B cell (primary cell): Measurements from ENCODE around the gene VIPAS39. TPM values are rescaled to one million over a fixed set of nuclear protein-coding genes. Genes with fewer than 3 reads are reported as not detected.

Experiments
- ATAC-seq: fragments of 200-7000 bp; cut with Tn5 transposase; one replicate; pipeline ENCODE4 v1.10.0; 2021; ENCODE audit warnings: low read depth, mild to moderate bottlenecking, moderate number of reproducible peaks, moderate library complexity
- CTCF ChIA-PET: fragments of 350-600 bp; sonication (Branson Sonifier 250); formaldehyde crosslinking; loops from one replicate; lab custom pipeline; 2021; ENCODE audit warnings: antibody characterized with exemption, inconsistent platforms; lab: Charles Lee
- POLR2A ChIA-PET: fragments of 350-600 bp; sonication (Branson Sonifier 250); formaldehyde crosslinking; loops from one replicate; lab custom pipeline; 2021; ENCODE audit warnings: antibody characterized with exemption; lab: Charles Lee
- DNase-seq: peaks from one replicate; pipeline ENCODE4 v3.0.0; 2013
- H2AFZ ChIP-seq: 2 replicates; pipeline ENCODE4 v1.6.1; 2012; ENCODE audit warnings: mild to moderate bottlenecking, low read depth, low read length; ENCODE audit not compliant: insufficient read depth, poor library complexity, severe bottlenecking
- H3K27ac ChIP-seq, 2 donors: 1 replicate in 1 of 2; 2 replicates in 1 of 2; pipeline ENCODE4 v1.5.1; 2012 to 2013; ENCODE audit warnings: low read length in 2 of 2, mild to moderate bottlenecking in 2 of 2, moderate library complexity in 1 of 2
- H3K27me3 ChIP-seq, 4 experiments: fragments of 200-600 bp in 1 of 4; sonication (generic) in 1 of 4; replicated peaks in 1 of 4; 1 replicate in 2 of 4; 2 replicates in 2 of 4; pipeline versions ENCODE4 v1.6.1 to v1.7.0; 2013 to 2016; ENCODE audit warnings: low read length in 3 of 4, mild to moderate bottlenecking in 2 of 4, mixed read lengths in 1 of 4, moderate library complexity in 1 of 4; ENCODE audit not compliant: insufficient read depth in 4 of 4, control insufficient read depth in 3 of 4; ENCODE audit errors: control extremely low read depth in 1 of 4
- H3K36me3 ChIP-seq, 2 experiments: replicated peaks in 1 of 2; 1 replicate in 1 of 2; 2 replicates in 1 of 2; pipeline versions ENCODE4 v1.6.1 to v1.7.1; 2013; ENCODE audit warnings: low read length in 1 of 2; ENCODE audit not compliant: insufficient read depth in 2 of 2, control insufficient read depth in 1 of 2; ENCODE audit errors: control extremely low read depth in 1 of 2, extremely low read depth in 1 of 2
- H3K4me1 ChIP-seq, 2 donors: fragments of 200-600 bp in 1 of 2; sonication (generic) in 1 of 2; 1 replicate in 1 of 2; 2 replicates in 1 of 2; pipeline versions ENCODE4 v1.5.1 to v1.6.1; 2013 to 2017; ENCODE audit warnings: low read length in 2 of 2; ENCODE audit not compliant: control insufficient read depth in 2 of 2, insufficient read depth in 2 of 2
- H3K4me2 ChIP-seq: replicated peaks from 2 replicates; pipeline ENCODE3; 2012; ENCODE audit warnings: mild to moderate bottlenecking, low read depth, low read length; ENCODE audit not compliant: poor library complexity, severe bottlenecking
- H3K4me3 ChIP-seq, 5 experiments: fragments of 200-600 bp in 1 of 5; sonication (generic) in 1 of 5; 1 replicate in 3 of 5; 2 replicates in 2 of 5; pipeline versions ENCODE4 v1.5.1 to v1.7.0; 2011 to 2016; ENCODE audit warnings: low read length in 4 of 5, mild to moderate bottlenecking in 4 of 5, low read depth in 2 of 5, control low read depth in 1 of 5, moderate library complexity in 1 of 5; ENCODE audit not compliant: insufficient read depth in 1 of 5; ENCODE audit errors: control extremely low read depth in 1 of 5, extremely low read depth in 1 of 5
- H3K79me2 ChIP-seq: fragments of 200-600 bp; sonication (generic); one replicate; pipeline ENCODE4 v1.6.0; 2016; ENCODE audit warnings: low read length; ENCODE audit not compliant: control insufficient read depth, insufficient read depth
- H3K9ac ChIP-seq: fragments of 200-600 bp; sonication (generic); 2 replicates; pipeline ENCODE4 v1.6.1; 2017; ENCODE audit warnings: mild to moderate bottlenecking, low read length, moderate library complexity
- H3K9me3 ChIP-seq, 3 donors: one replicate each; pipeline versions ENCODE4 v1.6.1 to v1.7.1; 2013; ENCODE audit warnings: low read length in 2 of 3; ENCODE audit not compliant: control insufficient read depth in 2 of 3, insufficient read depth in 1 of 3; ENCODE audit errors: control extremely low read depth in 1 of 3
- H4K20me1 ChIP-seq: 2 replicates; pipeline ENCODE4 v1.6.0; 2012; ENCODE audit warnings: mild to moderate bottlenecking, low read length; ENCODE audit not compliant: insufficient read depth, control insufficient read depth, poor library complexity, severe bottlenecking
- H3K27ac Mint-ChIP-seq: one replicate; pipeline ENCODE4 v1.8.0; 2021; ENCODE audit warnings: mixed read lengths
- H3K27me3 Mint-ChIP-seq: one replicate; pipeline ENCODE4 v1.8.0; 2021; ENCODE audit warnings: mixed read lengths
- H3K4me1 Mint-ChIP-seq: one replicate; pipeline ENCODE4 v1.8.0; 2021; ENCODE audit warnings: mixed read lengths
- H3K4me3 Mint-ChIP-seq: one replicate; pipeline ENCODE4 v1.8.0; 2021; ENCODE audit warnings: mixed read lengths
- H3K9me3 Mint-ChIP-seq: one replicate; pipeline ENCODE4 v1.8.0; 2022; ENCODE audit warnings: mixed read lengths; ENCODE audit not compliant: insufficient read depth
- EZH2 ChIP-seq: IDR thresholded peaks from 2 replicates; pipeline ENCODE4 v1.6.1; 2012; ENCODE audit warnings: borderline replicate concordance, low read depth, mild to moderate bottlenecking, moderate library complexity, low read length; ENCODE audit not compliant: insufficient read depth, poor library complexity, severe bottlenecking
- WGBS: methylation state at CpG from one replicate; pipeline ENCODE4 v1.1.5; 2013; ENCODE audit warnings: missing lambda C conversion rate; ENCODE audit not compliant: insufficient coverage; 5-methylcytosine and 5-hydroxymethylcytosine counted together
- intact Hi-C: fragments of 100-400 bp; cut with micrococcal nuclease; formaldehyde crosslinking; loops from one replicate; pipeline ENCODE4 v1.10.0; 2022
- polyA plus RNA-seq: library from polyadenylated mRNA; depleted of rRNA; stranded (reverse); fragments of >200 nt; gene quantifications from 2 replicates; pipeline ENCODE4 v1.2.3, GENCODE V29; 2012
- total RNA-seq, 2 donors: library from RNA; stranded (reverse); fragments of 120-200 nt in 1 of 2; gene quantifications; 1 replicate in 1 of 2; 2 replicates in 1 of 2; pipeline versions ENCODE4 v1.2.3 to v1.2.4, GENCODE V29; 2013 to 2022
- TF ChIP-seq, protein P1 (sequence below): fragments of 200-600 bp; IDR thresholded peaks from one replicate; pipeline ENCODE4 v1.8.0; 2022; ENCODE audit warnings: antibody characterized with exemption, mild to moderate bottlenecking

The VIPAS39 gene
- total and polyA plus RNA-seq, 2 donors (not counting 1 experiment from before 2014, with no cell fraction given): 17.4 to 25.9 TPM

DNA sequence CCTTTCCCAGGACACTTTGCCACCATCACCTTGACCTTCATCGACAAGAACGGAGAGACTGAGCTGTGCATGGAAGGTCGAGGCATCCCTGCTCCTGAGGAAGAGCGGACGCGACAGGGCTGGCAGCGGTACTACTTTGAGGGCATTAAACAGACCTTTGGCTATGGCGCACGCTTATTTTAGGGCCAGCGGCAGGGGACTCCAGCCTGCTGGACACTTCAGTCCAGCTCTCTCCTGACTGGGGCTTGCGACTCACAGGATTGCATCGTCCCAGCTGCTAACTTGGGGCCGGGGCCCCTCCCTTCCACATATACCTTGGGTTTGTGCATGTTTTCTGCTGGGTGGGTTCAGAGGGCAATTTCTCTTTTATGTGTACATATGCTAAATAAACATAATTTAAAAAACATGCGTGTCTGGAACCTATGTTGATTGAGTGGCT is 11.7 kb upstream of the VIPAS39 start:
- 99% methylated on average over 10 of the region's 14 CpGs for WGBS

DNA sequence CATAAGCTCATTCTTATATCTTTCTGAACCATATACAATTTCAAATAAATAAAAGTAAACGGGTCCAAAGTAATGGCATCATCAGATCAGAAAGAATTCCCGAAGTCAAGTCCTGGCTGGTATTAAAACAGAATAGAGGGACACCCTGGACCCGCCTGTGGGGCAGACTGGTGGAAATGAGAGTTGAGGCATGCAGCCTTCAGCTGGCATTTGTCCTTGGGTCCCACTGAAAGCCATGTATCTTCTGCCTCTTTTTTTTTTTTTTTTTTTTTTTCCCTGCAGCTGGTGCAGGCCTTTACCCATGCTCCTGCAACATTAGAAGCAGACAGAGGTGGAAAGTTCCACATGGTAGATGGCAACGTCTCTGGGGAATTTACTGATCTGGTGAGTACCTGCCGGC is 10.4 kb upstream of the VIPAS39 start:
- Histone ChIP-seq H4K20me1 (peaks cover 9% of the 10 kb centered on the region), H3K36me3 (peaks cover 0 to 66% of the 10 kb centered on the region in 2 experiments), H3K27me3 (no peaks in the 10 kb centered on the region), H3K4me2 (no peak overlapping the region), H3K9me3 (no peaks in the 10 kb centered on the region), H3K27ac (no peak overlapping the region), H3K4me3 (no peak overlapping the region), H3K9ac (no peak overlapping the region), H2AFZ (no peak overlapping the region), H3K4me1 (no peaks in the 10 kb centered on the region), H3K79me2 (no peaks in the 10 kb centered on the region)
- ChIA-PET POLR2A (no interaction called here), CTCF (interaction anchor here (0.6 kb wide), 1 partner anchor 72 kb away, joined by 3 read pairs; no protein-coding TSS in a partner anchor)
- intact Hi-C loops: no loop called here
- WGBS: 86% methylated on average over 4 of the region's 5 CpGs
- TF ChIP-seq EZH2: no peak
- TF ChIP-seq, protein P1, sequence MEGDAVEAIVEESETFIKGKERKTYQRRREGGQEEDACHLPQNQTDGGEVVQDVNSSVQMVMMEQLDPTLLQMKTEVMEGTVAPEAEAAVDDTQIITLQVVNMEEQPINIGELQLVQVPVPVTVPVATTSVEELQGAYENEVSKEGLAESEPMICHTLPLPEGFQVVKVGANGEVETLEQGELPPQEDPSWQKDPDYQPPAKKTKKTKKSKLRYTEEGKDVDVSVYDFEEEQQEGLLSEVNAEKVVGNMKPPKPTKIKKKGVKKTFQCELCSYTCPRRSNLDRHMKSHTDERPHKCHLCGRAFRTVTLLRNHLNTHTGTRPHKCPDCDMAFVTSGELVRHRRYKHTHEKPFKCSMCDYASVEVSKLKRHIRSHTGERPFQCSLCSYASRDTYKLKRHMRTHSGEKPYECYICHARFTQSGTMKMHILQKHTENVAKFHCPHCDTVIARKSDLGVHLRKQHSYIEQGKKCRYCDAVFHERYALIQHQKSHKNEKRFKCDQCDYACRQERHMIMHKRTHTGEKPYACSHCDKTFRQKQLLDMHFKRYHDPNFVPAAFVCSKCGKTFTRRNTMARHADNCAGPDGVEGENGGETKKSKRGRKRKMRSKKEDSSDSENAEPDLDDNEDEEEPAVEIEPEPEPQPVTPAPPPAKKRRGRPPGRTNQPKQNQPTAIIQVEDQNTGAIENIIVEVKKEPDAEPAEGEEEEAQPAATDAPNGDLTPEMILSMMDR: no peak
- Mint-ChIP-seq H3K27ac (no peak overlapping the region), H3K9me3 (no peaks in the 10 kb centered on the region), H3K27me3 (no peaks in the 10 kb centered on the region), H3K4me3 (no peak overlapping the region), H3K4me1 (no peaks in the 10 kb centered on the region)
- ATAC-seq (no peak), DNase-seq (no peak)

More for the DNA sequence above, 11.7 kb upstream of the VIPAS39 start:
- Histone ChIP-seq H3K36me3 (peaks cover 0 to 53% of the 10 kb centered on the region in 2 experiments), H3K9me3 (no peaks in the 10 kb centered on the region), H3K27me3 (no peaks in the 10 kb centered on the region), H3K4me3 (no peak overlapping the region), H3K79me2 (no peaks in the 10 kb centered on the region), H3K4me1 (no peaks in the 10 kb centered on the region), H2AFZ (no peak overlapping the region), H3K4me2 (no peak overlapping the region), H4K20me1 (peaks cover 4% of the 10 kb centered on the region), H3K9ac (no peak overlapping the region), H3K27ac (no peak overlapping the region)
- no peaks in the 10 kb centered on the region for H3K9me3 Mint-ChIP-seq
- intact Hi-C loops: no loop called here
- no peak for DNase-seq
- TF ChIP-seq, protein P1: no peak
- no peak for TF ChIP-seq EZH2
- H3K27me3 Mint-ChIP-seq: no peaks in the 10 kb centered on the region
- H3K27ac Mint-ChIP-seq: no peak overlapping the region
- no peak for ATAC-seq
- H3K4me3 Mint-ChIP-seq: no peak overlapping the region
- POLR2A ChIA-PET: interaction anchor here (0.5 kb wide), 1 partner anchor 27 kb away, joined by 5 read pairs; no protein-coding TSS in a partner anchor
- CTCF ChIA-PET: no interaction called here
- no peaks in the 10 kb centered on the region for H3K4me1 Mint-ChIP-seq
